Mucosa of descending colon (tissue), 3 donors: ENCODE data around the gene METTL25B. TPM values are rescaled to one million over a fixed set of nuclear protein-coding genes. Genes with fewer than 3 reads are reported as not detected.

ENCODE experiments used
- ATAC-seq: fragments of 200-7000 bp; cut with Tn5 transposase; one replicate; pipeline ENCODE4 v1.9.1; 2020; ENCODE audit warnings: mild to moderate bottlenecking, moderate library complexity
- DNase-seq, 3 donors: peaks; one replicate each; pipeline ENCODE4 v3.0.0-alpha.2; 2020
- H3K36me3 ChIP-seq: fragments of 200-600 bp; one replicate; pipeline ENCODE4 v1.8.0; 2021; ENCODE audit warnings: low read depth, mild to moderate bottlenecking
- H3K4me1 ChIP-seq: fragments of 200-600 bp; one replicate; pipeline ENCODE4 v1.8.0; 2021; ENCODE audit warnings: low read depth, mild to moderate bottlenecking
- H3K4me3 ChIP-seq: fragments of 200-600 bp; one replicate; pipeline ENCODE4 v1.8.0; 2021; ENCODE audit warnings: mild to moderate bottlenecking
- H3K9me3 ChIP-seq: fragments of 200-600 bp; one replicate; pipeline ENCODE4 v1.8.0; 2021; ENCODE audit warnings: mild to moderate bottlenecking
- intact Hi-C, 2 donors: fragments of 100-400 bp; cut with DNase I in 1 of 2; cut with micrococcal nuclease in 1 of 2; formaldehyde crosslinking; loops; one replicate each; pipeline versions ENCODE4 v1.11.0 to v1.11.1; 2022; cut with DNase I, micrococcal nuclease
- total RNA-seq, 3 donors: library from RNA; stranded (reverse); fragmentation: NEBNext Ultra II Directional in 2 of 3; extraction: Animal tissue kit (Norgen Biotek cat#: 25700) in 2 of 3; gene quantifications; one replicate each; pipeline versions ENCODE4 v1.2.1 to v1.2.4, GENCODE V29; 2021 to 2023
- TF ChIP-seq, protein P1 (sequence below): fragments of 200-600 bp; IDR thresholded peaks from one replicate; pipeline ENCODE4 v1.8.0; 2022; ENCODE audit warnings: antibody characterized with exemption, mild to moderate bottlenecking
- donor health status: DM: no; HTN: no; CAD: no; lungs with moderate emphysema.
- donor health status: DM: no; HTN: no; CAD: no.
- donor health status: DM: no; HTN: yes; CAD: no.

The METTL25B gene
- total RNA-seq, 3 donors from 2014 or later = 35.1 to 58.6 (median 44.4) TPM

DNA sequence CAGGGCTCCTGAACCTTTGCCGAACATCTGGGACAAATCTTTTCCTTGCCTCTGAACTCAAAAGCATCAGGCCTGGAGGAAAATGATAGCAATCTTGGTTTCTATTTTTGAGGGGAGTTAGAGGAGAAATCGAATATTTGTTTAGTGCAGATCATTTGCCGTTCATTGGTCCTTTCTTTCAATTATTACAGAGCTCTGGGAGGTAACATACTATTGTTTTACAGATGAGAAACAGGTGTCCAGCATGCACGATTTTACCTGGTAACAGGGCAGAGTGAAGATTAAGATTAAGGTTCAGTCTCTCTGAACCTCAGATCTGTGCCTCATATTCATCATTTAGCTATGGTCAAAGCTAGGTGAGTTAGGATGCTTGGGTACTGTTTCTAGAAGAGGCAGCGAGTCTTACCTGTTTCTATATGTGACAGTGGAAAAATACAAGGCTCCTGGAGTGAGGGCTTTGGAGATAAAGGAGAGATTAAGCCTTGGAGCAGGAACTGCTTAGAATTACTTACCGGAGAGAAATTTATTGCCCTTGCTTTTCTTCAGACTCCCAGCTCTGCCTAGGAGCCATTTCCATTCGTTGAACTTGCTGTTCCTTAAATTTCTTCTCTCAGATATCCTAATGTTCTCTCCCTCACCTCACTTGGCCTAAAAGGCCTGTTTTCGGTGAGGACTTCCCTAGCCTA lies 40.5 kb downstream of the METTL25B start:
- Histone ChIP-seq H3K4me3 (no peak overlapping the region), H3K9me3 (no peaks in the 10 kb centered on the region), H3K4me1 (peaks cover 20% of the 10 kb centered on the region), H3K36me3 (peaks cover 6% of the 10 kb centered on the region)
- ATAC-seq (no peak), DNase-seq (no peak)
- intact Hi-C loops = no loop called here
- TF ChIP-seq, protein P1, sequence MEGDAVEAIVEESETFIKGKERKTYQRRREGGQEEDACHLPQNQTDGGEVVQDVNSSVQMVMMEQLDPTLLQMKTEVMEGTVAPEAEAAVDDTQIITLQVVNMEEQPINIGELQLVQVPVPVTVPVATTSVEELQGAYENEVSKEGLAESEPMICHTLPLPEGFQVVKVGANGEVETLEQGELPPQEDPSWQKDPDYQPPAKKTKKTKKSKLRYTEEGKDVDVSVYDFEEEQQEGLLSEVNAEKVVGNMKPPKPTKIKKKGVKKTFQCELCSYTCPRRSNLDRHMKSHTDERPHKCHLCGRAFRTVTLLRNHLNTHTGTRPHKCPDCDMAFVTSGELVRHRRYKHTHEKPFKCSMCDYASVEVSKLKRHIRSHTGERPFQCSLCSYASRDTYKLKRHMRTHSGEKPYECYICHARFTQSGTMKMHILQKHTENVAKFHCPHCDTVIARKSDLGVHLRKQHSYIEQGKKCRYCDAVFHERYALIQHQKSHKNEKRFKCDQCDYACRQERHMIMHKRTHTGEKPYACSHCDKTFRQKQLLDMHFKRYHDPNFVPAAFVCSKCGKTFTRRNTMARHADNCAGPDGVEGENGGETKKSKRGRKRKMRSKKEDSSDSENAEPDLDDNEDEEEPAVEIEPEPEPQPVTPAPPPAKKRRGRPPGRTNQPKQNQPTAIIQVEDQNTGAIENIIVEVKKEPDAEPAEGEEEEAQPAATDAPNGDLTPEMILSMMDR = no peak

DNA sequence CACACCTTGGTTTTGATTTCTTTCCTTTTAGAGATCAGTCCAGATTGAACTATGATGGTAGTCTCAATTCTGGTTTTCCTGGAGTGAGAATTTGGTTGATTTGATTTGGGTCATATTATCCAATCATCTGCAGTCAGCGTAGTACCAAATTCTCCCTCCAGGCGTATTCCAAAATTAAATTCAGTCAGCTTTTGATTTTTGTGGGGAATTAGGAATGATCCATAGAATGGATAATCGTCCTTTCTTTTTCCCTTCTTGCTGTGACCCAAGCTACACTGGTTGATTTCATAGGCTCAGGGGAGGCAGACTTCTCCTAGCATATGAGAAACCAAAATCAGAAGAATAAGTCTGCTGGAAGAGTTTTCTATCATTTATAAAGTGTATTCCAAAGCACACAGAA lies 44.0 kb downstream of the METTL25B start:
- peaks cover 3% of the 10 kb centered on the region for H3K36me3 ChIP-seq
- intact Hi-C loops = no loop called here
- H3K4me1 ChIP-seq = peaks cover 17% of the 10 kb centered on the region
- no peak for DNase-seq
- H3K9me3 ChIP-seq = no peaks in the 10 kb centered on the region
- TF ChIP-seq, protein P1 = no peak
- no peak overlapping the region for H3K4me3 ChIP-seq
- no peak for ATAC-seq

GRCh38 chr1:156772728-156773497 lies 44.6 kb downstream of the METTL25B start:
- Histone ChIP-seq H3K9me3 (no peaks in the 10 kb centered on the region), H3K4me3 (no peak overlapping the region), H3K36me3 (no peaks in the 10 kb centered on the region), H3K4me1 (peaks cover 17% of the 10 kb centered on the region)
- ATAC-seq (no peak), DNase-seq (no peak)
- intact Hi-C loops = no loop called here
- TF ChIP-seq, protein P1 = no peak

DNA sequence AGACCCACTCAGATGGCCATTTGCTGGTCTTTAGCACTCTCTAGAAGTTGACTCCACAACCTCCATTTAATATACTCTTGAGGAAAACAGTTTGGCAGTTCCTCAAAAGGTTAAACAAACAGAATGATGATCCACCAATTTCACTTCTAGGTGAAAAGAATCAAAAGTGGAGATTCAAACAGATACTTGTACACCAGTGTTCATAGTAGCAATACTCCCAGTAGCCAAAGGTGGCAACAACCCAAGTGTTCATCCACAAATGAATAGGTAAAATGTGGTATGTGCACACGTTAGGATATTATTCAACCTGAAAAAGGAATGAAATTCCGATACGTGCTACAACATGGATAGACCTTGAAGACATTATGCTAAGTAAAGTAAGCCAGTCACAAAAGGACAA lies 45.3 kb downstream of the METTL25B start:
- ATAC-seq (no peak), DNase-seq (no peak)
- intact Hi-C loops = no loop called here
- TF ChIP-seq, protein P1 = no peak
- Histone ChIP-seq H3K4me3 (no peak overlapping the region), H3K9me3 (no peaks in the 10 kb centered on the region), H3K36me3 (no peaks in the 10 kb centered on the region), H3K4me1 (peaks cover 17% of the 10 kb centered on the region)

GRCh38 chr1:156775799-156776198 lies 47.5 kb downstream of the METTL25B start:
- TF ChIP-seq, protein P1 = no peak
- intact Hi-C loops = no loop called here
- H3K9me3 ChIP-seq = no peaks in the 10 kb centered on the region
- H3K36me3 ChIP-seq = no peaks in the 10 kb centered on the region
- DNase-seq = no peak
- H3K4me1 ChIP-seq = no peaks in the 10 kb centered on the region
- no peak overlapping the region for H3K4me3 ChIP-seq
- ATAC-seq = no peak
